ENCODE measurements around the gene SULF2.
"Not testable (repeated sequence)": the region's sequence is repeated elsewhere in the genome, so short reads cannot be mapped to it uniquely, and the experiment has no call there.

SULF2 gene

DNA sequence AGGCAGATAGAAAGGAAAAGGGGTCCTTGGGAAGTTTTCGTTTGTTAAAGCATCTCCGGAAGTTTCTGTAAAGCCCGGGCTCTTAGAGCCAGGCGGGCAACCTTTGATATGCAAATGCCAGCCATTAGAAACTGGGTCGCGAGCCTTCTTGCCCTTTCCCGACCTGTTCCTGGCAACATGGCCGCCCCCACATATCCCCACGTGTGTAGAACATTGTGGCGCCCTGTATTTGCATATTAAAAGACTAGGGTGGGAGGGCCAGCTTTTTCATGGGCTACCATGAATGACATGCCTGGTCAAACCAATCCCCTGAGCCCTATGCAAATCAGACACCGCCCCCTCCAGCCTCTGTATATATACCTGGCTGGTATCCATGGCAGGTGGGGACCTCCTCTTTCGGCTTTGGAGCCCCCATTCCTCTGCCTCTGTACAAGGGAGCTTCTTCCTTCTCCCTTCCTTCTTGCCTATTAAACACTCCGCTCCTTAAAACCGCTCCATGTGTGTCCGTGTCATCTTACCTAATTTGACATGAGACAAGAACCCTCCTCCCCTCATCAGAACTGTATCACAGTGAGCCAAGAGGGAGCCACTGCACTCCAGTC, 19.0 kb upstream of the SULF2 start:
- DNase-seq: not testable (repeated sequence)

DNA sequence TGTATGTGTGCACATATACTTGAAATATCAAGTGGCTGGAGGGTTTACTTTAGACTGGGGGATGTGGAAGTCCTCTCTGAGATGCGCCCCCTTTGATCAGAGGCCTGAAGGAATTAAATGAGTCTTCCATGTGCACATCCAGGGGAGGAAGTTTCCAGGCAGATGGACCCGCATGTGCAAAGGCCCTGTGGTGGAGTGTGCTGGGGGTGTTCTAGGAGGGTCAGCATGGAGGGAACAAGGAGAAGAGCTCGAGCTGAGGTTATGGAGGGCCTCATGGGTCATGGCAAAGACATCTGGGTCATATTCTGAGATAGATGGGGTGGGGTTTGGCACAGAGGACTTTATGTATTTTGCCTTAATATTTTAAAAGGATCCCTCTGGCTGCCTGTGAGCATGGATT, 17.7 kb upstream of the SULF2 start:
- no peak for DNase-seq

DNA sequence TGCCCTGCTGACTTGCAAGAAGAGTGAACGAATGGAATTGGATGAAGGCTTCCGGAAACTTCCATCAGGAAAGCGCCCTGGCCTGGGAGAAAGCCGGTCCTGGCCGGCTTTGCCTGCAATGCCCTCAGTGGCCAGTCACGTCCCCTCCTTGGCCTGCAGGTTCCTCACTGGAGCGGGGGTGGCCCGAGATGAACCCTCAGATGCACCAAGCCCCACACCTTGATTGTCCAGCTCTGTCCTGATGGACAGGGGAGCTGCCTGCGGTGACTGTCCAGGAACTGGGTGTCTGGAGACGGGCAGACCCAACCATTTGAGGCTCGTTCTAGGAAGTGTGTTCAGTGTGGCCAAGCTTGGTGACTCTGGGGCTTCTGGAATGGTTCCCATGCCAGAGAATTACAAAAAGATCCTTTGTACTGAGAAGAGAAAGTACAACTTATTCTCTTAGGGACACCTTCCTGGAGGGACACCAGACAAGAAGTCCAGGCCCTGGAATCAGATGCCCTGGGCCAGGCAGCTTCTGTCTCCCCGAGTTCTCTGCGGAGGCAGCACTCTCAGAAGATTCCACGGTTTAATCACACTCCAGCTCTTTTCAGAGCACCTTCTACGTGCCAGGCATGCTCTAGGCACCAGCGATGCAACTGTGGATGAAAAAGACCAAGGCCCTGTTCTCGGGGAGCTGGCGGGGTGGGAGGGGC, 17.1 kb upstream of the SULF2 start:
- DNase-seq: no peak

DNA sequence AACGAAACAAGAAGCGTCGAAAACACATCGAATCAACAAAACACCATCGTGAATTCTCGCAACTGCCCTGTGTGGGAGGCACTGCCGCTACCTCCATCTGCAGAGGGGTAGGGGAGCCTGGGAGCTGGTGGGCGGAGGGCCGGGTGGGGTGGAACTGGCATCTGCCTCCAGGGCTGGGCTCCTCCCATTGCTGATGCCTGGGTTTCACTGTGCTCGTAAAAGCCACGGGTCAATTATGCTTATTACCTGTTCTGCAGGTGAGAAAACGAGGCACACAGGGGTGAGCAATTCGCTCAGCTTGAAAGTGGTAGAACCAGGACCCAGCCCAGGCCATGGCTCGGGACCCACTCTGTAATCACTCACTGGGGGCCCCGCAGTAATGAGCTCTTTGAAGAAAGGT, 16.5 kb upstream of the SULF2 start:
- no peak for DNase-seq

DNA sequence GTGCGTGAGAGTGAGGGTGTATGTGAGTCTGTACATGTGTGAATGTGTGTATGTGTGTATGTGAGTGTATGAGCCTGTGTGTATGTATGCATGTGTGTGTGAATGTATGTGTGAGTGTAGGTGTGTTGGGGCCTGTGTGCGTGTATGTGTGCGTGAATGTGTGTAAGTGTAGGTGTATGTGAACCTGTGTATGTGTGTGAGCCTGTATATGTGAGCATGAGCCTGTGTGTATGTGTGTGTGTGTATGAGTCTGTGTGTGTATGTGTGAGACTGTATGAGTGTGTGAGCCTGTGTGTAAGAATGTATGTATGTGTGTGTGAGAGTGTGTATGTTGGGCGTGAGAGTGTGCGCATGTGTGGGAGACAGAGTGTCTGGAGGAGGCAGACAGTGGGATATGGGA, 15.8 kb upstream of the SULF2 start:
- no peak for DNase-seq

DNA sequence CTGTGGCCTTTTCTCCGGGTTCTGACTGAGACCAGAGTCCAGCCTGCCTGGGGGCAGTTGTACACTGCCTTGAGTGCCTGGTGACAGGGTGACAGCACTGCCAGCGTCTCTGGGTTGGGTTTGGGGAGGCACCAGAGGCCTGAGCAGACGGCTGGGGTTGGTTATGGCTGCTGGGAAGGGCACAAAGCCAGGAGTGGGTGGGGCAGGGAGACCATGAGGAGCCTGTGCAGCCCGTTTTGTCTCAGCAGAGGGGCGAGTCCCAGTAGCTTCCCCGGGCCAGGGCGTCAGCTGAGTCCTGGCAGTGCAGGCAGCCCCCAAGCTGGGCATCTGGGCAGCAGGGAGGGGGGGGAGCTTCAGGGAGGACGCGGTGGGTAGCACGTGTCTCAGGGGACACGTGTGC, 15.3 kb upstream of the SULF2 start:
- no peak for DNase-seq

DNA sequence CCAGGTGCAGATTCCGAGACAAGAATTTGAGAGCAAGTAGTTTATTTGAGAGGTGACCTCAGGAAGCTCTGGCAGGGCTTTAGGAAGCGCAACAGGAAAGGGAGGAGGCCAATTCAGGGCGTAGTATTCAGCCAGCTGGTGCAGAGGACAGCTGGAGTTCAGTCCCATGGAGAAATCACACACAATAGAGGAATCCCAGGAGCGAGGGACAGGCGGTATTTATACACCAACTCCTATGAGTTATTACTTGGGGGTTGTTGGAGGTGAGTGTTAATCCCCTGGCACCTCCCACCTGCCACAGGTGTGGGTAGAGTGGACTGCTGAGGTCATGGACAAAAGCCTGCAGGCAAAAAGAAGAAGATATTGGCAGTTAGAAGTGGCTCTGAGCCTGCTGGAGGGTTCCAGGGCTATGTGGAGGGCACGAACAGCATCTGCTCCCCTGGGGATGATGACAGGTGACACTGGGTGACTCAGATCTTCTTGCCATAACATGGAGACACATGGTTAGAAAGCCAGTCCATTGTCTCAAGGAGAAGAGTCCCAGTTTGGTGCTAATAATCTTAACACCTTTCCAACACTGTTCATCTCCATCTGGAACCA, 13.9 kb upstream of the SULF2 start:
- DNase-seq: no peak

DNA sequence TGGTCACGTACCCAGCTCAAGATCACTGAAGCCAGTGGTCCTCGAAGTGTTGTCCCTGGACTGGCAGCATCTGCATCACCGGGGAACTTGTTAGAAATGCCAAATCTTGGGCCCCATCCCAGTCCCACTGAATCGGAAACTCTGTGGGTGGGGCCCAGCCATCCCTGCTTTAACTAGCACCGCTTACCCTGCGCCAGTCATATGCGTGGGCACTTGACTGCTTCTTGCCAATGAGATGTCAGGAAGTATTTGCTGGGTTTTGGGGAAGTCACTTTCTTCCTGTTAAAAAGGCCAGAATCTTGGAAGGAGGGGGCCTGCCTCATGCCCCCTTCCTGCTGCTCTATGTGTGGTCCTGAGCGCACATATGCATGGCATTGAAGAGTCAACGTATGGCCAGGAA, 11.7 kb upstream of the SULF2 start:
- no peak for DNase-seq

DNA sequence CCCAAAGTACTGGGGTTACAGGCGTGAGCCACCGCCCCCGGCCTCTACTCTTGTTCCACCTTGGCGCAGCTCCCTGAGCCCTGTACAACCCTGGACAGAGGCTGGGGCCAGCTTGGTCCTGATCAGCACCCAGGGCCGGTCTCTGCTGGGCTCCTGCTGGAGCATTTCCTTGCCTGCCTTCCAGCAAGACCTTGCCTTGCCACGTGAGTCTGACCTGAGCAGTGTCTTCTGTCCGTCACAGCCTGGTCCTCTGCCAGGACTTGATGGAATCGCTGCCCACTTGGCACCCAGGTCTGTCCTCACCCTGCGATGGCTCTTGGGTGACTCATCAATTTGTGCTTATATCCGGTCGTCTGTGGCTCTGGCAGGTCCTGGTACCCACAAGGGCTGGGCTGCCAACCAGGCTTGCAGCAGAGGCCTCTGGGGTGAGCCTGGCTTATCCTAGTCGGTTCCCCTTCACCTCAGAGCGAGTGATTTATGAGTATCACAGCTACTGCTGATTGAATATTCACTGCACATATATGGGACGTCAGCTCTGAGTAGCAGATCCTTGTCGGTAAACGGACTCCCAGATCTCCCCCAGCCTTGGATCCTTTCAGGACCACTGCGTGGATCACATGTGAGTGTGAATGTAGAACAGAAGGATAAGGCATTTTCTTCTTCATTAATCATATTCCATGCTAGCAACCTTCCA, 10.1 kb upstream of the SULF2 start:
- no peak for DNase-seq

DNA sequence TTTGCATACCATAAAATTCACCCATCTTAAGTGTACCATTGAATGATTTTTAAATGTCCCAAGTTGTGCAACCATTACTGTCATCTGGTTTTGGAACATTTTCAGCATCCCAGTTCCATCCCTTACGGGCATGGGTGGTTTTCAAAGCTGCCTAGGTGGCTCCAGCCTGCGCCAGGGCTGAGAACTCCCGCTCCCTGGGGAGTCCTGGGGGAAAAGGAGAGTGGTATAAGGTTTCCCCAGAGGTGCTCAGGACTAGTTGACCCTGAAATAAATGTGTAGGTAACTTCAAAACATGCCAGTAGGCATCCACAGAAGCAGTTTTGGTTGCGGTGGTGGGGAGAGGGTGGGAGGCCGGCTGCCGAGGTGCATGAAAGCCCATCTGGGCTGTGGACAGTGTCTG, 9.0 kb upstream of the SULF2 start:
- not testable (repeated sequence) for DNase-seq

DNA sequence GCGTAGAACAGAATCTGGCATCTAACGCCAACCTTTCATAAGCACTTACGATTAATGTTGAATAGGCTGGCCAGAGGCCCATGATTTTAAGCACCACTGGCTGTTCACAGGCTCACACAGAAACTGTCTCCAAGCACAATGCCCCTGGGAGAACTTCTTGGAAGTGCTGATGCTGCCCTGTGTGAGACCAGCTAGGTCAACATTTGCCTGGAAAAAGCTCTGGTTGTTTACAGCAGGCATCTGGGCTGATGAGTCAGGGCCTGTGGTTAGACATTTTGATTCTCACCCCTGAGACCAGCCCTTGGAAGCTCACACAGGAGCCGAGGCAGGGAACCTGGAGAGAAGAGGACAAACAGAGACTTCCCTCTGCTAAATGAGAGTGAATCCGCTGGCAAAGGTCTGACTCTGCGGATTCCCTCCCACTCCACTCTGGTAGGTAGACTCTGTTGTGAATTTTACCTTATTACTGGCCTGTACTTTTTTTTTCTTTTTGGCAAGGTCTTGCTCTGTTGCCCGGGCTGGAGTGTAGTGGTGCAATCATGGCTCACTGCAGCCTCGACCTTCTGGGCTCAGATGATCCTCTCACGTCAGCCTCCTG, 6.8 kb upstream of the SULF2 start:
- DNase-seq: peak; percentile 93

DNA sequence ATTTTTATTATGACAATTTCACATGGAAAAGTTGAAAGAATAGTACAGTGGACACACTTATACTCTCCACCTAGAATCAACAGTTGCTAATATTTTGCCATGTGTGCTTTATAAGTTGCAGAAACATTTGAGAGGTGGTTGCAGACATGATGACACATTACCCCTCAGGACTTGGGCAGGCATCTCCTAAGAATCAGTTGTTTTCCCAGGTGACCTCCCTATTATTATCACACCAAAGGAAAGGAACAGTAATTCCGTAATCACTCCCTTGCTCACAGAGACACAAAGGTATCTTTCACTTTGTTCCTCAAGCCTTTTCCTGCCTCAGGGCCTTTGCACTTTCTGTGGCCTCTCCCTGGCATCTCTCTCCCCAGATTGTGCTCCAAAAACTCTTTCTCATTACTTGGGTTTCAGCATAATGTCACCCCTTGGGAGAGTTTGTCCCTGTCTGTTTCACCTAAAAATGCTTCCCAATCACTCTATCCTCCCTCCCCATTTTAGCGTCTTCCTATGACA, 5.9 kb upstream of the SULF2 start:
- no peak for DNase-seq

DNA sequence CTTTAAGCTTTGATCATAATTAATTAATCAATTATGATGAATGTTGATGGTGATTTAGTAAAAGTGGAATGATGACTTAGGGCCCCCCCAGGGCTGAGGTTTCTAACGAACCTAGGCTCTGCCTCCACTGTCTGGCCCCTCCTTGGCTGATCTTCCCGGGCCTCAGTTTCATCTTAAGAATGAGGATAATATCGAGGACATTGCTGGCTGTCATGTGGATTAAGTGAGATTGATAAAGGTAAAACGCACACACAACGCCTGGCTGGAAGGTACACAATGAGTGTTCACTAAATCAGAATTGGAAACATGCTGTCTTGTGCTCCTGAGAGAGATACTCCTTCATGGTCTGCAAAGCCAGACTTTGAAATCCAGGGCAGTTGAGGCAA, 5.3 kb upstream of the SULF2 start:
- no peak for DNase-seq

DNA sequence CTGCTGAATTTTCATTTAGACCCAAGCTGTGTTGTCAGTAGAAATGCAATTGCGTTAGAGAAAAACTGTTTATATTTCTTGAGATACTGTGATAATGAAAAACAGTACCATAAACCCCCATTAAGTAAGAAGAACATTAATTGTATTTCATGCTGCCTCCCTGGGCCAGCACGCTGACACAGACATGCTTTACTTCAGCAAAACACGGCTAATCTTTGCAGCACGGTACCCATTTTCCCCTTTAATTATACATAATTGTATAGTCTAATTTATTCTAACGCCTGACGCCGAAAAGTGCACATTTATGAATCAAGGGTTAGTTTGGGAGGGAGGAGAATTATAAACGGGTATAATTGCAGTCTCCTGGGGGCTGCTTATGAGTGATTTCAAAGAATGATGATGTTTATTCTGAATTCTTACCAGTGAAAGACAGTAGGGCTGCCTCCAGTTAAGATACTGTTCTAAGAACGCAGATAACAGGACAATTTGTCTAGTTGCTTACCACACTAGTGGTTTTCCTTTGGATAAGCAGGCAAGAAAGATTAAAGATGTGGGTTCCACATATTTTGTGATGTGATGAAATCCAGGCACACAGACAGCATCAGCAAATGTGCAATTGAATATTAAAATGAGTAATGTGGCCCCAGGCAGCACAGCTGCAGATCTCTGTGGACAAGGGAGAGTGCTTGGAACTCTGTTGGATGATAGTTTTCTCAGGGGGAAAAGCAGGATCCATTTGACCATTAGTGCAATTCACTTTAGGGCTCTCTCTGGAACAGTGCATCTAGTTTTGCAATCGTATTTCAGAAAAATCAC, 4.7 kb upstream of the SULF2 start:
- peak; percentile 93 for DNase-seq

DNA sequence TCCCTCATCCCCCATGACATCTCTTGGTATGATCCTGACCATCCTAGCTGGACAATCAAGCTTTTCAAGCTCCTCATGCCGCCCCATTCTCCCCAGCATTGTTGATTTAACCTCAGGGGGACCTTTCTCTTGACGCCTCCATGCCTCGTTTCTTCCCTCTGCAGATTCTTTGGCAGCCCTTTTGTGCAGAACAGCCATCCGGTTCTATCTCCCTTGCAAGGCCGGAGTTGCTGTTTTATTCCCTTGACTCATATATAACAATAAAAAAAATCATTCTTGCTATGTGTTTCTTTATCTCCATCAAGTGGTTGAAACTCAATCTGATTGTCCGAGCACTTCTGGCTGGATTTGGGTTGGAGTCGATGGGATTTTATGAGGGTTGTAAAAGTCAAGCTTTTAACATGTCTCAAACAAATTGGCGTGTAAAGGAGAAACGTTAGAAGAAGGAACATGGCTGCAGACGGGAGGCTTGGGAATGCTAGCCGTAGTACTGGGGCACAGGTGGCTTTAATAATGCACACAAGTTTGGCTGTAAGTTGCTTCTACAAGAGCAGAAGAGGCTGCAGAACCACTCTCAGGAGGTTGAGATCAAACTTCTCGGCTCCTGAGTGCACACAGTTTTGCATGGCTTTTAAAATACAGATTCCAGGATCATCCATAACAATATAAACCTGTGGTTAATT, 3.9 kb upstream of the SULF2 start:
- peak; percentile 59 for DNase-seq

DNA sequence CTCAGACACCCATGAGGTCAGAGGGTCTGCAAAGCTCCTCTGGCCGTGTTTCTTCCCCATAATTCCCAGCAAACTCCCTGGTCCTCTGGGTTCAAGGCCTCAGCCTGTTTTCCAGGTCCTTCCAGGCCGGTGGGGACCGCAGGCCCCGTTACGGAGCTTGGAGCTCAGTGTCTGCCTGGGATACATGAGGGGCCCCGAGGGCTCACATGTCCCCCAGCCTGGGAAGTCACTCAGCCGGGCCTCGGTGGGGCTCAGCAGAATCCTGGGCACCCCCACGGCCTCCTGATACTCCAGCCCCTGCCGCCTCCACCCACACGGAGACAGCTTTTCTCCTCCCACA, 3.4 kb upstream of the SULF2 start:
- no peak for DNase-seq

DNA sequence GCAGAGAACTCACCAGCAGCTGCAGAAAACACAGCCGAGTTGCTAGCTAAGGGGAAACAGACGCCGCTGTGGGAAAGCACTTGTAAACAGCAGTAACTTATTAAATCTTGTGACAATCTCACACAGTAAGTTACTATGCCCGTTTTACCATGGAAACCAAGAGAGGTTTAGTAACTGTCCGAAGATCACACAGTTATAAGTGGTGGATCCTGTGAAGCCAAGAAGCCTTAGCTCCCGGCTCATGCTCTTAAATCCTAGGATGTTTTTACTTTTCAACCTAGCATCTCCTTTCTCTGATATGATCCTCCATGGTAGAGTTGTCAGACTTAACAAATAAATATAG, 1.5 kb upstream of the SULF2 start:
- no peak for DNase-seq

DNA sequence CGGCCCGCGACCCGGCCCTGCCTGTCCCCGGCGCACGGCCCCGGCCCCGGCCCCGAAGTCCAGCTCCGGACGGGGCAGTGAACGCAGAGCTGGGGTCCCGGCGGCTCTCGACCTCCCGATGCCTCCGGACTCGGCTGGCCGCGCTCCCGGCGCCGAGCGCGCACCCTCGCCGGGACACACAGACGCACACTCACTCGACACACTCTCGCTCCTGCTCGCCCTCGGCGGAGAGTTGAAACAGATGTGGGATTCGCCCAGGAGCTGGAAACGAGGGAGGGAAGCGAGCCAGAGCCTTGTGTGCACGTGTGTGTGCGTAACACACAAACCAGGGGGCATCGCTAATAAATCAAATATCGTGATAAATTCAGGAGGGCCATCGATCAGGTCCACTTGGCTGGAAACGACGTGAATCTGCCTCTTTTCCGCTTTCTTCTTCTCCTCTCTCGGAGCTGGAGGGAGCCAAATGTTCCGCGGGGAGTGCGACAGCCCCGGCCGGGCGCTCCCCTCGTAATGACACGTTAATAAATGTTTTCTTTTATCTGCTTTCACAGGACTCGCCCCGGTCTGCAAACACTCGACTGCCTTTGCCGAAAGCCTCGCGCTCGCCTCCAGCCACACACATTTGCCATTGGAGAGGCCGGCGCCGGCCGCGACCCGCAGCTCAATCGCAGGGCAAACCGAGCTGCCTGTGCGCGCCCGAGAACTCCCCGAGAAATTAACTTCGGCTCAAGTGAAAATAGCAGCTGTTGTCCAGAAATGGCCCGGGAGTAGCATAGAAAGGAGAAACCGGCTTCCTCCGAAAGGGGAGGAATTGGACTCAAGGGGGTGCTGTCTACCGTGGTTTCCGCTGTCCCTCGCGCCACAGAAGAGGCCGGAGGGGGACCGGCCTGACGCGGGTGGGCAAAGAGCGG, 828 bp upstream of the SULF2 start:
- DNase-seq: peak; percentile 83

DNA sequence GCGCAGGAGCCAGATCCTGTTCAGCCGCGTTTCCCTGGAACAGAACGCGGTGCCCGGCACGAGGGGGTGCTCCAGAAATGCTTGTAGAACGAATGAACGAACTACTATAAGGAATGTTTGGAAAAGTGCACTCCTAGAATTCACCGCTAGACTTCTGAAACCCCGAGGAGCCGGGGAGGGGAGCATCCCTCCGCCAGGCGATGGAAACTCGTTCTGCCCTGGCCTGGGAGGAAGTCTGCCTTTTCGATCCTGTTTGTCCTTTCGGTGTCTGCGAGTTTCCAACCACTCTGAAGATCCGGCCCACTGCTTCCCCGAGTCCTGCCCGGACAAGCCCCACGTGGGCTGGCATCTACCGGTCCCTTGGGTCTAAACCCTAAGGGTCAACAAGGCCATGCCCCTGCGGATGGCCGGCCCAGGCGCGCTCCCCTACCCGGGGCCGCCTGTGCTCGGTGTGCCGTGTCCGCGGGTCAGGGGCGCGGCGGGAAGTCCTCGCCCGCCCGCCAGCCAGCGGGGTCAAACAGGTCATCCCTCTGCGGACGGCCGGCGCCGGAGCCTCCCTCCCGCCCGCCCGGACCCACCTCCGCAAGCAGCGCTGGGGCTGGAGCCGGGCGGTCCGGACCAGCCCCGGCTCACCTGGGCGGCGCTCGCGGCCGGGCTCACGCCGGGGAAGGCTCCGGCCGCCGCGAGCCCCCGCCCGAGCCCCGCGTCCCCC, 526 bp downstream of the SULF2 start:
- peak; percentile 61 for DNase-seq
